ENCODE data around the gene RFLNA. TPM values are rescaled to one million over a fixed set of nuclear protein-coding genes. Genes with fewer than 3 reads are reported as not detected.

RFLNA gene
- total and polyA plus RNA-seq, 2 experiments from 2014 or later, result 3.9 to 20.4 TPM

DNA sequence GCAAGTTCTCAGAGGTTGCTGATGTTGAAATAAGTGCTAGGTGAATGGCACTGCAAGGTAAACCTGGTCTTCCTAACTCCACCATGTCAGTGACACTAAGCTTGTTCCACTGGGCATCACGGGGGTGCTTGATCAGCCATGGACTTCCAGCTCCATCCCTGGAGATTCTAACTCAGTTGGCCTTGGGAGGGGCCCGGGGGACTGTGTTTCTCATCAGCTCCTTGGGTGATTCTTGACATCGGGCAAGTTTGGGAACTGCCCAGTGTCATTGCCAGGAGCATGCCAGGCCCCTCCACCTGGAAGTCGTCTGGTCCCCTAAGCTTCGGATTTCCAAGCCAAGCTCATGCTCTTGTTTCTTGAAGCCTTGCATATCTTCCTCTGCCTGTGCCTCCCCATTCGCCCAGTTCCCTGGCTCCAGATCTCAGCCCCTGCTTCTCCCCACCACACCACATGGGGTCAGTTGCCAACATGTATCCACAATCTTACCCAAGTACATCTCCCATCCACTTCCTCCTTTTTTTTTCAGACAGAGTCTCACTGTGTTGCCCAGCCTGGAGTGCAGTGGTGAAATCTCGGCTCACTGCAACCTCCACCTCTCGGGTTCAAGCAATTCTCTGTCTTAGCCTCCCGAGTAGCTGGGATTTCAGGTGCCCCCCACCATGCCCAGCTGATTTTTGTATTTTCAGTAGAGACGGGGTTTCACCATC, 30.7 kb upstream of the RFLNA start:
- H3K27me3 ChIP-seq (ENCODE audit: insufficient read depth), result no peaks in the 10 kb centered on the region
- H3K27me3 Mint-ChIP-seq (ENCODE audit: insufficient read depth, low read depth, poor library complexity), result no peaks in the 10 kb centered on the region
- H3K36me3 Mint-ChIP-seq (ENCODE audit: low read depth), result no peaks in the 10 kb centered on the region
- no peak overlapping the region for H2AFZ ChIP-seq
- H3K27ac Mint-ChIP-seq, result no peak overlapping the region
- H3K79me2 ChIP-seq (replicated peaks; ENCODE audit: insufficient read depth), result no peaks in the 10 kb centered on the region
- peaks cover 9% of the 10 kb centered on the region; the same call in 2 of the 3 replicates for H3K9me3 Mint-ChIP-seq
- H3K4me3 Mint-ChIP-seq, result no peak overlapping the region
- no peak for TF ChIP-seq ZNF114 (CRISPR knock-in tag; IDR thresholded peaks at IDR 0.05)
- no peak for ATAC-seq
- no peaks in the 10 kb centered on the region for H4K20me1 ChIP-seq (replicated peaks; ENCODE audit: insufficient read depth)
- no peaks in the 10 kb centered on the region for H3K4me1 ChIP-seq (ENCODE audit: insufficient read depth)
- H3K4me2 ChIP-seq, result no peak overlapping the region
- no peak overlapping the region for H3K27ac ChIP-seq (ENCODE audit: low read depth)
- H3K9me2 ChIP-seq (ENCODE audit: insufficient read depth), result 0 out of 2 replicates have a peak, but pooled peaks cover 3% of the 10 kb centered on the region
- DNase-seq (ENCODE audit: low spot score), result no peak
- H3K4me1 Mint-ChIP-seq, result peaks cover 2% of the 10 kb centered on the region; the same call in 1 of the 3 replicates
- no peaks in the 10 kb centered on the region for H3K36me3 ChIP-seq (ENCODE audit: insufficient read depth)
- H3F3A ChIP-seq (replicated peaks; ENCODE audit: low read depth), result no peaks in the 10 kb centered on the region
- H3K4me3 ChIP-seq, result no peak overlapping the region

- Histone ChIP-seq H3K79me2 (replicated peaks; ENCODE audit: insufficient read depth) (no peaks in the 10 kb centered on the region), H3K4me3 (no peak overlapping the region), H3K4me2 (no peak overlapping the region), H3K27me3 (ENCODE audit: insufficient read depth) (no peaks in the 10 kb centered on the region), H4K20me1 (replicated peaks; ENCODE audit: insufficient read depth) (no peaks in the 10 kb centered on the region), H3K9me2 (ENCODE audit: insufficient read depth) (0 out of 2 replicates have a peak, but pooled peaks cover 3% of the 10 kb centered on the region), H3K4me1 (ENCODE audit: insufficient read depth) (no peaks in the 10 kb centered on the region), H3F3A (replicated peaks; ENCODE audit: low read depth) (no peaks in the 10 kb centered on the region), H3K27ac (ENCODE audit: low read depth) (no peak overlapping the region), H2AFZ (no peak overlapping the region), H3K36me3 (ENCODE audit: insufficient read depth) (no peaks in the 10 kb centered on the region)
- TF ChIP-seq EZH2phosphoT487 (IDR thresholded peaks at IDR 0.05; ENCODE audit: unreplicated experiment), result no peak
- no peak for TF ChIP-seq ZNF114 (CRISPR knock-in tag; IDR thresholded peaks at IDR 0.05)
- TF ChIP-seq ZNF462 (CRISPR knock-in tag; IDR thresholded peaks at IDR 0.05), result no peak
- TF ChIP-seq ZNF331 (CRISPR knock-in tag; IDR thresholded peaks at IDR 0.05; ENCODE audit: low read depth), result no peak
- TF ChIP-seq REST (IDR thresholded peaks at IDR 0.05; ENCODE audit: unreplicated experiment), result no peak
- TF ChIP-seq, protein P1, sequence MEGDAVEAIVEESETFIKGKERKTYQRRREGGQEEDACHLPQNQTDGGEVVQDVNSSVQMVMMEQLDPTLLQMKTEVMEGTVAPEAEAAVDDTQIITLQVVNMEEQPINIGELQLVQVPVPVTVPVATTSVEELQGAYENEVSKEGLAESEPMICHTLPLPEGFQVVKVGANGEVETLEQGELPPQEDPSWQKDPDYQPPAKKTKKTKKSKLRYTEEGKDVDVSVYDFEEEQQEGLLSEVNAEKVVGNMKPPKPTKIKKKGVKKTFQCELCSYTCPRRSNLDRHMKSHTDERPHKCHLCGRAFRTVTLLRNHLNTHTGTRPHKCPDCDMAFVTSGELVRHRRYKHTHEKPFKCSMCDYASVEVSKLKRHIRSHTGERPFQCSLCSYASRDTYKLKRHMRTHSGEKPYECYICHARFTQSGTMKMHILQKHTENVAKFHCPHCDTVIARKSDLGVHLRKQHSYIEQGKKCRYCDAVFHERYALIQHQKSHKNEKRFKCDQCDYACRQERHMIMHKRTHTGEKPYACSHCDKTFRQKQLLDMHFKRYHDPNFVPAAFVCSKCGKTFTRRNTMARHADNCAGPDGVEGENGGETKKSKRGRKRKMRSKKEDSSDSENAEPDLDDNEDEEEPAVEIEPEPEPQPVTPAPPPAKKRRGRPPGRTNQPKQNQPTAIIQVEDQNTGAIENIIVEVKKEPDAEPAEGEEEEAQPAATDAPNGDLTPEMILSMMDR (conservative IDR thresholded peaks at IDR 0.05; ENCODE audit: low read depth in 2 of 2), result no peak
- TF ChIP-seq CREB1 (CRISPR knock-in tag; IDR thresholded peaks at IDR 0.05; ENCODE audit: low read depth), result no peak
- no peak for TF ChIP-seq NANOG (IDR thresholded peaks at IDR 0.05; ENCODE audit: borderline replicate concordance)
- no peak for TF ChIP-seq POLR2AphosphoS5 (IDR thresholded peaks at IDR 0.05; ENCODE audit: low read depth)
- Mint-ChIP-seq H3K27ac (no peak overlapping the region), H3K4me1 (peaks cover 2% of the 10 kb centered on the region; the same call in 1 of the 3 replicates), H3K9me3 (peaks cover 9% of the 10 kb centered on the region), H3K4me3 (no peak overlapping the region), H3K36me3 (ENCODE audit: low read depth) (no peaks in the 10 kb centered on the region), H3K27me3 (ENCODE audit: insufficient read depth, low read depth, poor library complexity) (peaks cover 3% of the 10 kb centered on the region)
- DNase-seq (ENCODE audit: low spot score), result no peak
- ATAC-seq, result no peak
Observed at GRCh38 chr12:124264879-124265278, 30.0 kb upstream of the RFLNA start.

All from GM23338 (cell line).